SIG-M5 (cell line): ENCODE results near the gene TRIM33.
"Not testable (repeated sequence)": the region's sequence is repeated elsewhere in the genome, so short reads cannot be mapped to it uniquely, and the experiment has no call there.

Experiments
- DNase-seq: peaks from one replicate; lab custom pipeline; 2025; lab: John Stamatoyannopoulos, UW

The TRIM33 gene

DNA sequence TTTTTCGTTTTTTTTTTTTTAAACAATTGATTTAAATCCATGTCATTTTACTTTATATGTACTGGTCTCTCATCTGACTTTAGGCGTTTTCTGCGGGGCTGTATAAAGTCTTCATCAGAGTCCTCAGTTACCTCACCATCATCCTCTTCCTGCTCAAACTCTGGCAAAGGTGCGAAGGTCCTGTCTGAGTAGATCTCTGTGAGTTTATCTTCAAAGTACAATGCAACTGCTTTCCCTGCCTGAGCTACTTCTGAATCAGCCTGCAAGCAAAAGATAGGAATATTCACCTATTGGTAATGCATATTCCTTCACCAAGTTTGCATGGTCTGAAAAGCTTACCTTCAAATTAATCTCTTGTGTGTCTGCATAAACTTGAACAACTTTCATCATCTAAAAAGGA, 113.4 kb downstream of the TRIM33 start:
- DNase-seq, result no peak

DNA sequence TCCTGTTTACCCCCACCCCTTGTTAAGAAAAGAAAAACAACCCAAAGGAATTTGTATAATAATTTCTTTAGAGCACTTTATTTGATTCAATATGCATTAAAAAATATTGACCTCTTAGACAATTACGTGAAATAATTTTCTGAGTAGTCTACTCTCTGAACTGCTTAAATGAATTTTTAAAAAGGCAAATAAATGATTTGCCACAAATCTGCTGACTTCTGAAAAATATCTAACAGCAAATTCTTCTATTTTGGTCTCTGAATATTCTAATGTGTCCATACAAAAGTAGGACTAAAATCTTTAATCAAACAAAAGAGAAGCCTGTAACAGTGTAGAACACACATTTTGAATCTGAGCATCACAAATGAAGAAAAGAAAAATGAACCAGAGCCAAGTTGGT, 115.1 kb downstream of the TRIM33 start:
- DNase-seq, result no peak

- DNase-seq, result no peak
These were observed 120.0 kb downstream of the TRIM33 start for GRCh38 chr1:114390960-114391359.

GRCh38 chr1:114390361-114390760, 120.6 kb downstream of the TRIM33 start:
- no peak for DNase-seq

DNA sequence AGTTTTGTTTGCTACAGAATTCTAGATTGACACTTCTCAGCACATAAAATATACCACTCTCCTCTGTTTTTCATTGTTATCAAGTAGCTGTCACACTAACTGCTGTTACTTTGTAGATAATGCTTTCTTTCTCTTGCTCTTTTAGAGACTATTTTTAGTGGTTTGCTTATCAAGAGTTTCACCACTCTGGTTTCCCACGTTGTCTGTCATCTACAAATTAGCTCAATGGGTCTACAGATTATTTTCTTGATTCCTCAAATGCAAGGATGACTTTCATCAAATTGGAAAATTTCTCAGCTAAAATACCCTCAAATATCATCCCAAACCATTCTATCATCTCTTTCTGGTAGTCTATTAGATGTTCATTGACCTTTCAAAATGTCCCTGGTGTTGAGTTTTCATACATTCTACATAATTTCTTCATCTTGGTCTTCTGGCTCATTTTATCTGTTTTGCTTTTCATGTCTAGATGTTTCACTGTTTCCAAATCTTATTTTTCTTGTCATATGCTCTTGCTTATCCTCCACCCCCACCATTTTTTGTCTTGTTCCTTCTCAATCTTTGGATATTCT, 122.5 kb downstream of the TRIM33 start:
- no peak for DNase-seq

GRCh38 chr1:114387585-114387984, 123.4 kb downstream of the TRIM33 start:
- DNase-seq, result not testable (repeated sequence)

GRCh38 chr1:114387010-114387360, 124.0 kb downstream of the TRIM33 start:
- DNase-seq, result no peak

GRCh38 chr1:114386129-114387009, 124.6 kb downstream of the TRIM33 start:
- no peak for DNase-seq

DNA sequence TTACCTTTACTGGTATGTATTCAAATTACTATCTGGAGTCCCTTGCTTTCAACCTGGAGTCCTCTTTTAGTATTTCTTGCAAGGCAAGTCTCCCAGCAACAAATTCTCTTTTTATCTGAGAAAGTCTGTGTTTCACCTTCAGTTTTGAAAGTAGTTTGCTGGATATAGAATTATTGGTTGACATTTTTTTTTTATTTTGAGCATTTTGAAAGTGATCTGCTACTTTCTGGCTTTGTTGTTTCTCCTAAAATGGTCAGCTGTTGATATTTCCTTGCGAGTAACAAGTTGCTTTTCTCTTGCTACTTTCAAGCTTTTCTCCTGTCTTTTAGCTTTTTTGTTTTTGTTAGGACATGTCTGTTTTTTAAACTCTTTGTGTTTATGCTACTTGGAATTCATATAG, 126.1 kb downstream of the TRIM33 start:
- no peak for DNase-seq

- DNase-seq, result no peak
These were observed 131.0 kb downstream of the TRIM33 start for GRCh38 chr1:114379987-114380386.

- DNase-seq, result no peak
These were observed 131.6 kb downstream of the TRIM33 start for GRCh38 chr1:114379358-114379757.

DNA sequence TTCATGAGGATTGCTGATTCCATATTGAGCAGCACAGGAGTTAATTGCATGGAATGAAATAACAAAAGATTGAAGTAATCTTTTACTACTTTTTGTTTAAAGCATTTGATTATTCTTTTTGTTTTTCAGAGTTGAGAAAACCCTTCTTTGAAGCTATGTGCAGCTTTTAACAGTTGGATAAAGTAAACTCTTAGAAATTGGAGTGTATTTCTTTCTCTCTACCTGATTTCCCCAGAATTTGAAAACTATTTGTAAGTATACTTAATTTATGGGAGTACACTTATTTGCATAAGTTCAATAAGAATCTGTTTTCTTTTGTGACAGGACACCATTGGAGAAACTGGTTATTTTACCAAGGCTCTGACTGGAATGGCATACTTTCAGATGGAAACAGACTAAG, 133.6 kb downstream of the TRIM33 start:
- DNase-seq, result no peak

GRCh38 chr1:114369930-114370329, 141.1 kb downstream of the TRIM33 start:
- DNase-seq, result no peak

DNA sequence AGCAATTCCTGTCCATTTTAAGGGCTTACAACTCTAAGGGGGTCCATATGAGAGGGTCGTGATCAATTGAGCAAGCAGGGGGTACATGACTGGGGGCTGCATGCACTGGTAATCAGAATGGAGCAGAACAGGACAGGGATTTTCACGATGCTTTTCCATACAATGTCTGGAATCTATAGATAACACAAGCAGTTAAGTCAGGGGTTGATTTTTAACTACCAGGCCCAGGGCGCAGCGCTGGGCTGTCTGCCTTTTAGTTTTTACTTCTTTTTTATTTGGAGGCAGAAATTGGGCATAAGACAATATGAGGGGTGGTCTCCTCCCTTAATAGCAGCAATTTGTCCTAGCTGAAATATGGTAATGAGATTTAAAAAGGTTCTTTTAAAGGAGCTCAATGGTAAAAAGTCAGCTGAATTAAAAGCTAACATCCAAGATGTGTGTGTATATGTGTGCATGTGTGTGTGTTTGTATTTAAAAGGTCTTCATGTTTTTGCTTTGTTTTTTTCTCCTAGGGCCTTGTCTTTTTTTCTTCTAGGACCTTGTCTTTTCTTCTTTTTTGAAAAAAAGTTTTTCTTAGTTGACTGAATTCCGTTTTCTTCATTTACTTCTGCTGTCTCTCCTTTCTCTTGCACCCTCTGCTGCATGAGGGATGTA, 141.6 kb downstream of the TRIM33 start:
- not testable (repeated sequence) for DNase-seq

- DNase-seq, result no peak
These were observed 142.3 kb downstream of the TRIM33 start for GRCh38 chr1:114368560-114369255.

DNA sequence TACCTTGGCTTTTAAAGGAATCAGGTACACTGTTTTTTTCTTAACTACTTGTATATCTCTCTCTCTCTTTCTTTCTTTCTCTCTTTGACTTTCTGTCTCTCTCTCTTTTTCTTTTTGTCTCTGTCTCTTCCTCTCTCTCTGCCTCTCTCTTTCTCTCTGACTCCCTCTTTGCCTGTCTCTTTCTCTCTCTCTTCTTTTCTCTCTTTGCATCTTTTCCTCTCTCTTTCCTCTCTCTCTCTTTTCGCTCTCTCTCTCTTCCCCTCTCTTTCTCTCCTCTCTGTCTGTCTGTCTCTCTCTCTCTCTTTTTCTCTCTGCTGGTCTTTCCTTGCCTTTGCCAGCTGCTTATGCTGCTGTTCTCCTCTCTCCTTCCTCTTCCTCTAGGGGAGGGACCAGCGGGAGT, 143.2 kb downstream of the TRIM33 start:
- no peak for DNase-seq

DNA sequence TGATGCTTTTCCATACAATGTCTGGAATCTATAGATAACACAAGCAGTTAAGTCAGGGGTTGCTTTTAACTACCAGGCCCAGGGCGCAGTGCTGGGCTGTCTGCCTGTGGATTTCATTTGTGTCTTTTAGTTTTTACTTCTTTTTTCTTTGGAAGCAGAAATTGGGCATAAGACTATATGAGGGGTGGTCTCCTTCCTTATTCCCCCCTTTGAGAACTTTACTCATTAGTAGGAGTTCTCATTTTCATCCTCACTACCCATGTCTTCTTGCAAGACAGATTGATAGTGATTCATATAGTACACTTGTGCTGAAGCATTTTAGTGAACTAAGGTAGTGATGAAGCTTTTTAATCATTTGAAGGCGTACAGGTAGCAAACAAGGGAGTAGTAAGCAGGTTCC, 147.8 kb downstream of the TRIM33 start:
- DNase-seq, result not testable (repeated sequence)

DNA sequence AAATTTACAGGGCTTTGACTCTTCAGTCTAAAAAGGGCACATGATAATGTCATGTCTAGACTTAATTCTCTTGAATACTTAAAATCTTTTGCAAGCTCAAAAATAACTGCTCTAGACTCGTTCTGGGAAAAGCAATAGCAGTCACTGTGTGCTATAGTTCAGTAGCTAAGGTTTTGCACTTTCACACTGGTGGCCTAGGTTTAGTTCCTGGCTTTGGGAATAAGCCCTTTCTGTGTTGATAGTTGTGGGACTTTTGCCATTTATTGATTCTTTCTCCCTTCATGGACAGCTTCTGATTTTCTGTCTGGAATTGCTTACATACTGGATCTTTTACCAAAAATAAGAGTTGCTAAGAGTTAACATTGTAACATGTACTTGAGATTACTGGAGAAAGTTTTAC, 151.2 kb downstream of the TRIM33 start:
- DNase-seq, result no peak

DNA sequence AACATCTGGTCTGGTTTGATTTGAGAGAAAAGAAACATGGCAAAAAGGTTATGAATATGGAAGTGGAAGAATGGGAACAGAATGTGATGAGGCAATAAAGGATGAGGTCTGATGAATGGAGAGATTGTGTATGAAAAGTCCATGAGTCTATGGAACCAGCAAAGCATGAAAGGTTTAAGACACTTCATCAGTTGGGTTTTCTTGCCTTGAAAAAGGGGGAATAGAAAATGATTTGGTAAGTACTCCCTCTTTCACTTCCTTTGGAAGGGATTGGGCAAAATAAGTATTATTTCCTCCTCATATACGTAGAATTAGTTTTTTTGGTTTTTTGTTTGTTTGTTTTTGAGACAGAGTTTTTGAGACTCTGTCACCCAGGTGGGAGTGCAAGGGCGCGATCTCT, 155.8 kb downstream of the TRIM33 start:
- no peak for DNase-seq

DNA sequence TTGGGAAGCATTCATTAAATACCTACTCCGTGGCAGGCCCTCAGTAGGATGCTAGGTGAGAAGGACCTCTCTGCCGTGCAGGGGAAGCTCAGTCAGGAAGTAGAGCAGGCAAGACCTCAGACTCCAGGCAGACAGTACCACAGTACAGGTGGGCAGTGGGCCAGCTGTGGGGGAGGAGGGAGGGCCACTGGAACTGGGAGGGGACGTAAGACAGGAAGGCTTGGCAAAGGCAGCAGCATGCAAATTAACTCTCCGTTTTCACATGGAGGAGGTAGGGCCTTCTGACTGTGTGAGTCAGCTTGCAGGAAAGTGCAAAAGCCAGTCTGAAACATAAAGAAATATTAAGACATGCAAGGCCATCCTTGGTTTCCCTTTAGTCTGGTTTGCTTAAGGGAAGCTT, 157.7 kb downstream of the TRIM33 start:
- no peak for DNase-seq

DNA sequence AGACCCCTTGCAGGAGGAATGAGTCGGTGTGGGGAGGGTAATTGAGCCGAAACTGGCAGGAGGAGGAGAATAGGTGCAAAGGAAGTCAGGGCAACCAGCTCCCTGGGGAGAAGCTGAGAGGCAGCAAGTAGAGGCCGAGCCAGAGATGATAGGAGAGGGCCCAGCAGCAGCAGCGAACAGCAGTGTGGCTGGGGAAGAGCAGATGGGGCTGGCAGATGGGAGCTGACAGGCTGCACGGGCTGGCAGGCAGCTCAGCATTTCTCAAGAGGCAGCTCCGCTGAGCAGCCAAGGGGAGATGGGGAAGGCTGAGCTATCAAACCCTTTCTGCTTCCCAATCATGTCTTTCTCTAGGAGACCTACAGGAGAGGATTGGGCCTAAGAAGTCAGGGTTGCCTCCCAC, 158.2 kb downstream of the TRIM33 start:
- no peak for DNase-seq

GRCh38 chr1:114350731-114351445, 160.1 kb downstream of the TRIM33 start:
- no peak for DNase-seq
